ENCODE measurements around the gene CACHD1.

CACHD1 gene

DNA sequence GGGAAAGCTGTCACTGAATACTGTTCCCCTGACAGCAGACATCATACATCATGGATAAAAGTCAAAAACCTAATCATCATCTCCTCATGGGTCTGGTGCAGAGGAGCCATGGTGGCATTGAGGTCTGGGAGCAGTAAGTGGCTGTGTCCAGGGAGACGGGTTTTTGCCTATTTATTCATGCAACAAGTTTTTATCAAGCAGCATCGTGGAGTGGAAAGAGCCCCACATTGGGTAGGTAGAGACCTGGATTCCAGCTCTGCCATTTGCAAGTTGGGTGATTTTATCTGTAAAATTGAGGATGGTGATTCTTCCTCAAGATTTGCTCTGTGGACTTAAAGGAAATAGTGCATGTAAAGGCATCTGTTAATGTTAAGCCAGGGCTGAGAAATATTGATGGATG, 4.2 kb downstream of the CACHD1 start:
- FAIRE-seq = no peak

DNA sequence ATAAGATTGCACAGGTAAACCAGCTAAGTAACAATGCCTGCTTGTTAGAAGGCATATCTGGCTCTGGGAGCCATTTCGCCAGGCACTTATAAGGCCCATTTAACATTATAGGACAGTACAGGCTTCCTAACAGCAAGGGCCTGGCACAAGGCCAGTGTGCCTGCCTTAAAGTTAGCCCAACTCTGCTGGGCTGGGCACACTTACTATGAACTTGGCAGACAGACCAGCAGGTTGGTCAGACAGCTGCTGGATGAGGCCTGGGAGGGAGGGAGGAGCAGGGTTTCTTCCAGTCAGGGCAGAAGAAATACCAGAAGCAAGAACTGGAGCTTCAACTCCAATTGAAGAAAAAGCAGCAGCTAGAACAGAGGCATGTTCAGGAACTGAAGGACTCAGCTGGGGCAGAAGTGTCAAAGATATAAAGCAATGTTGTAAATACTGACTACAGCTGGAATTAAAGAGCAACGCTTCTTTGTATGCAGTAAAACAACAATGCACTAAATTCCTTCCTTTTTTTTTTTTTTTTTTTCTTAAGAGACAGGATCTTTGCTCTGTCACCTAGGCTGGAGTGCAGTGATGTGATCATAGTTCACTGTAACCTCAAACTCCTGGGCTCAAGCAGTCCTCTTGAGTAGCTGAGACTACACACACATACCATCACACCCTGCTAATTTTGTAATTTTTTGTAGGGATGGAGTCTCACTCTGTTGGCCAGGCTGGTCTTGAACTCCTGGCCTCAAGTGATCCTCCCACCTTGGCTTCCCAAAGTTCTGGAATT, 4.9 kb downstream of the CACHD1 start:
- FAIRE-seq = no peak

DNA sequence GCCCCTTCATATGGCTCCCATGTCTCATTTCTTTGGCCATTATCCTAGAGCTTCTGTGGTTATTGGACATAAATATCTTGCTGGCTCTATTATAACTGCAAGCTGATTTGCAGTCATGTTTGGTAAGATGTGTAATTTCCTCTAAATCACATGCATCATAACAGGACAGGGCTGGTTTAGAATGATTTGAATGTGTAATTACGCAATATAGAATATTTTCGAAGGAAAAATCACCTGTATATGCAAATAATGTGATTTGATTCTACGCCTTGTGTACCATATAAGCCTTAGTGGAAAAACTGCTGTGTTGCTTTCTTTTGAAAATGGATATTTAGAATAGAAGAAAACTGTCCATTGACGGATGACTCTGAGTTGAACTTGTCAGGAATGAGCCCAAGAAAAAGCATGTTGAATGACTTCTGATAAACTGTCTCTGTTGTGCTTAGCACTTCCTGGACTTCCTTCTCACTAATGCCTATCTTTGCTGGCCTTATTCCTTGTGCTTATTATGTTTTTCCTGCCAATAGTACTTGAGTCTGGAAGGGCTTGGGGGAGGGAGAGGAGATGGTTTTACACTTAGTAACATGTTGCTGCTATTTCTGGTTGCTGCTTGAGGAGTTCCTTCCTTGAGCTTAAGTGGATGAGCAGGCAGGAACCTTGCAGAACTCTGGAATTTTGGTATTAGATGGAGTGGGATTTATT, 6.5 kb downstream of the CACHD1 start:
- FAIRE-seq = no peak

DNA sequence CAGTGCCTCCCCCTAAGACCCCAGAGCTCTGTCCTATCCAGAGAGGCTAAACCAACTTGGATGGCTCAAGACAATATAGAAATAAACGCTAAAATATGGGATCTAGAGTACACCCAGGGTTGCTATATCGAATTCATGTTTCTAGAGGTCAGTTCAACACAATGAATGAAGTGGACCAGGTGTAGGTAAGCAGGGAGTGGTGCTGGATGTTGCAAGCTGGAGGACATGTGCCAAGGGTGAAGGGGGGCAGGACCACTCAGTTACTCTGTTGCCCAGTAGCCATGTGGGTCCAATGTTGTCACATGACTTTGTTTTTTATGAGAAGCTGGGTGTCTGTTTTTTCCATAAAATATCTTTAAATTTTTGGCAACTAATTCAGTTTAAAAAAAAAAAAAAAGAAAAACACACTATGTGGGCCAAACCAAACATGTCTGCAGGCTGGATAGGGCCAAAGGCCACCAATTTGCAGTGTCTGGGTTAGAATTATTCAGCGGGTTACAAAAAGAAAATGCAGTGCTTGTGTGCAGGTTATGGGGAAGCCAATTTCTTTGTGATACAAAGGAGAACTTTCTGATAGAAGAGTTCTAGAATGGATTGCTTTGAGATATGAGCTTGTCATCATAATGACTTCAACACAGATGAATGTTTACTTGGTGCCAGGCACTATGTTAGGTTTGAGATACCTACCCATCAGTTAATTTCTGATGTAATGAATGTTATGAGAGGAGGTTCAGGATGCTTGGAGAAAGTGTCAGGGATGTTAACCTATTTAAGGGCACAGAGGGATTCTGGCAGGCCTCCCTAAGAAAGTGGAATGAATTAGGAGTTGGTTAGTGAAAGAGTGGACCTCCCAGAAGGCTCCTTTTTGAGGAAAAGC, 8.9 kb downstream of the CACHD1 start:
- no peak for FAIRE-seq

DNA sequence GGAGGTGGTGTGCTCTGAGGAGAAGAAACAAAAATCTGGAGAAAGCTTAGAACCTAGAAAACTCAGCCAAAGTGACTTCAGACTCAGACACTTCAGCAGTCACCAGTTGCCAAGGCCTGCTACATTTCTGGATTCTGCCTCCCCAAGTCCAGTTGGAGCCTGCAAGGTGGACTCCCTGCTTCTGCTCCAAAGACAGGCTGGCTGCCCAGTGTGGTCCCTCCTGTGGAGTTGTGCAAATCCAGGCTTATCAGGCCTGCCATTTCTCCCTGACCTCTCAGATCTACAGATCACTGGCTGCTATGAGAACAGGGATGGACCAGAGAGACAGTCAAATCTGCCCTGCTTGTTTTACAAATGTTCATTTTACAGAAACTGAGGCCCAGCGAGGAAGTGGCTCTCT, 9.9 kb downstream of the CACHD1 start:
- FAIRE-seq = no peak

DNA sequence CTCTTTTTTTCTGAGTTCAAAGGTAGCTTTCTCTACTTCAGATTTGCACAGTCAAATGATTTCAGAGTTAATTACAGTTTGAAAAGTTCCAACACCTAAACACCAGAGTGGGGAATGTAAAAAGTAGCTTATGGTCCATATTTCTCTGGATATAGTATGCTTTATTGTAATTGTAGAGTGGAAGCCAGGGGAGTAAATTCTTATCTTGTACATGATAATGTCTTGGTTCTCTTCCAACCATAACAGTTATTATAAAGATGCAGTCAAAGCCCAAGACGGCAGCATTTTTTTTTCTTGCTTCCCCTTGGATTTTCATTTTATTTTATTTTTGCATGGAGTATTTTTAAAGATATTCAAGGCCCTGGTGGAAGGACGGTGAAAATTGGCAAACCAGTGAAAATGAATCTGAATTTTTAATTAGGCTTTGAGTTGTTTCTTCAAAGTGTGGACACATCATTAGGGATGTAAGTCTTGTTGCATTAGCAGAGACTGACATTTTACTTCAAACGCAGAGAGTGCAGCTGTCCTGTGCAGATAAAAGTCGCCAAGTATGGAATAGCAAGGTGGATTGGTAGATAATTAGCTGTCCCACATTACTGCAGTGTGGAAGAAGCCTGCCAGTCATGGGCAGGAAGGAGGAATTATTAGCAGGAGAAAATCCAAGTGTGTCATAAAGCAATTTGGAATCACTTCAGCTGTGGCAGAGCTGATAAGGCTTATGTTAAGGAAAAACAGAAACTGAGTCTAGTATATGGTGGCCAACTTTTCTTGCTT, 11.3 kb downstream of the CACHD1 start:
- no peak for FAIRE-seq

DNA sequence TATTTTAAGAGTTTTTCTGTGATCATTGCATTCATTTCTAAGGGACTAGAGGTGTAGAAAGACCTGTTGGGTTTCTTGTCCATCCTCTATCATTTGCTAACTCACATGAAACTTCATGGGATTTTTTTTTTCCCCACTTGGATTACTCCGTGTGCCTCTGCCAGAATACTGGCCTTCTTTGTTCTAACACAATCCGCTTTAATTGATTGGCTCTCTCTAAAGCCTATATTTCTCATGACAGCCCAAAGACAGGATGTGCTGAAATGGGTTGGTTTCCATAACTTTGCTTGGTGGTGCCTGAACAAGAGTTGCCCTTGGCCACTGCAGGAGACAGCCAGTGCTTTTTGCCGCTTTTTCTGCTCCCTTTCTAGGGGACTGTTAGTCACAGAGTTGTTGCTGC, 12.2 kb downstream of the CACHD1 start:
- FAIRE-seq = no peak

DNA sequence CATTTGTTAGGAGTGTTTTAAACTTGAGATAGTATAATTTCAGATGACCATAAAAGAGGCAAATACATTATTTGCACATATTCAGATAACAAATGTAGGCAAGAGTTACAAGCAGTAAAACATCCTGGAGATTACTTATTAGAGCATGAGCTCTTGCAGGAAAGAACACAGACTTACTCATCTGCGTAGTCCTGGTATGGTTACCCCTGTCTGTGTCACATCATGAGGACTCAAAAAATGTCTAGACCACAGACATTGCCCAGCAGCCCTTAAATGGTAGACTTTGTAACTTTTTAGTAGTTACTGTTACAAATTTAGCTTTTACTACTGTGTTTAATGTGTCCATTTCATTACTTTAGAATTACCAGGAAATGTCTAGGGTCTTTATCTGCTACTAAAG, 12.8 kb downstream of the CACHD1 start:
- FAIRE-seq = no peak

DNA sequence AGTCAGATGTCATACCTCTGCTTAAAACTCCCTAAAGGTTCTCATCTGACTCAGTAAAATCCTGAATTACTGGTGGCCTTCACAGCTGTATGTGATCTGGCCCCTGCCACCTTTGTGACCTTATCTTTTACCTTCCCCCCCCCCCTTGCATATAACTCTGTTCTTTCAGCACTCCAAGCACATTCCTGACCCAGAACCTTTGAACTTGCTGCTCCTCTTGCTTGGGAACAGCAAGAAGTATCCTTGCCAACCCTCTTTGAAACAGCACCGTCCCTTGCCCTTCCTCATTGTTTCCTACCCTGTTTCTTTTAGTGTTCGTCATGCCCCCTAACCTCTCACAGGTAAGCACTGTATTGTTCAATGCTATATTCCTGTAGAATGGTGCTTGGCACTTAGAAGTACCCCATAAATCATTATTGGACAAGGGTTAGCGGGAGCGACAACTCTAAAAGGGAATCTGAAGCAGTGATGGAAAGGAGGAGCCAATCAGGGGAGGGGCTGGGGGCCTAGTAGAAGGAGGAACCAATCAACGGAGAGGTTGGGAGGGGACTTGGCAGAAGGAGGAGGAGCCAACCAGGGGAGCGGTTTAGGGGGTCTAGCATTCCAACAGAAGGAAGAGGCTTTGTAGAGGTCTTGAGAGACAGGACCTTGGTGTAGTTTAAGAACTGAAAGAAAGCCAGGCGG, 13.9 kb downstream of the CACHD1 start:
- FAIRE-seq = no peak

DNA sequence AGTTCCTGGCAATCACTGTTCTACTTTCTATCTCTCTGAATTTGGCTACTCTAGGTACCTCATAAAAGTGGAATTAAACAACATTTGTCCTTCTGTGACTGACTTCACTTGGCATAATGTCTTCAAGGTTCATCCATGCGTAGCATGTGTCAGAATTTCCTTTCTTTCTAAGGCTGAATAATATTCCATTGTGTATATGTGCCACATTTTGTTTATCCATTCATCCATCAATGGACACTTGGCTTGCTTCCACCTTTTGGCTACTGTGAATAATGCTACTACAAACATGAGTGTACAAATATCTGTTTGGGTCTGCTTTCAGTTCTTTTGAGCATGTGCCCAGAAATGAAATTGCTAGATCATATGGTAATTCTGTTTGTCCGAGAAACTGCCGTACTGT, 14.7 kb downstream of the CACHD1 start:
- FAIRE-seq = no peak

DNA sequence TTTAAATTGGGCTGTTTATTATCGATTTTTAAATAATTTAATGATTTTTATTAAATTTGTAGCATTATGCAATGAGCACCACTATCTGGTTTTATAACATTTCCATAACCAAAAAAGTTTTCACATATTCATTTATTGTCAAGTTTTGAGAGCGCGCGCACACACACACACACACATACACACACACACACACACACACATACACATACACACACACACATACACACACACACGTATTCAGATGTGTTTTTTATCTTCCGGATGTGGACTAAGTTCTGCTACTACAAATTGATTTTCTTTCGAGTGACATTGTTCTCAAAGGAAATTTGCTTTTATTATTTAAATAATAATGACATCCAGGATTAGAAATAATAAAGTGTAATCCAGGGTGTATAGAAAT, 16.3 kb downstream of the CACHD1 start:
- FAIRE-seq = no peak

DNA sequence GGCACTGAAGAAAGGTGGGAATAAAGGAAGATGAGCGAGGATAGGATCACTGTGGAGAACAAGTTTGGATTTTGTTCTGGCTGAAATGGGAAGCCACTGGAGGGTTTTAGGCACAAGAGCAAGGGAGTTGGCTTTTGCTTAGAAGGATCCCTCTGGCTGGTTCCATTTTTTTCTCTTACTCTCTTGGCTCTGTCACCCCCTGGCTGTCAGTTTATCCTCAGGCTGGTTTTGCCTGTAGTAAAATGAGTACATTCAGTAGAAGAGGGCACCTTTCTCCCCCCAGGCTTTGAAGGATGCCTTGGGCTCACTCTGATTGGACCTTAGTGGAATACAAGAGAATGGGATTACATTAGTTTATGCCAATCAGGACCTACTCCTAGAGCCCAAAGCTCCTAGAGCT, 17.1 kb downstream of the CACHD1 start:
- no peak for FAIRE-seq

DNA sequence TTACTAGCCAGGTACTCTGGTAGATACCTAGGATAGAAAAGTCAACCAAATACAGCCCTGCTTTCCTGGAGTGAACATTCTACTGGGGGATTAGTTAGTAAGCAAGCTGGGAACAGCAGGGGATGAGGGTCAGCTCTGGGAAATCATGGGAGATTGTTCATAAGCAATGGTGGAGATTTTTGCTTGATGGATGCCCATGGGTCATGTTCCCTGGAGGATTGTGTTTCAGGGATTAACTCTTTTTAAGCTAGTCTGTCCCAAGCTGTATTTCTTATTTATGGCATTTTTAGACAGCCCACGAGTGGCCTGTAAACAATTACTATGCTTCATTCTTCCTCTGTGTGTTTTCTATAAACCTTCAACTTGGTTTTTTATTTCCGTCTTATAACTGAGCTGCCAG, 18.9 kb downstream of the CACHD1 start:
- no peak for FAIRE-seq

DNA sequence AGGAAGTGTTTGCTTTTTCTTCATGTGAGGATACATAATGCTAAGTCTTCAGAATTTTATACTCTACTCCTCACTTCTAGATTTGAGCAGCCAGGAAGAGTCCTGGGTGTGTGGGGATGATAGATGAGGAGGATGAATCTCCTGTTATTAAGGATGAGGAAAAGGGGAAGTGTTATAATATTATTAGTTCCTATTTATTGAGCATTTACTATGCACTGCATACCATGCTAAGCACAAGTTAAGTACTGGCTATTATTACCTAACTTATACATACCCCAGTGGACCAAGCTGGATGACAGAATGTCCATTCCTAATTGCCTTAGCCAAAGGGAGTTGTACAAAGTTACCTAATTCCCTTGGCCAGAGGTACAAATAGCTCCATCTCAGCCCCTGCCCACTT, 19.8 kb downstream of the CACHD1 start:
- FAIRE-seq = no peak

DNA sequence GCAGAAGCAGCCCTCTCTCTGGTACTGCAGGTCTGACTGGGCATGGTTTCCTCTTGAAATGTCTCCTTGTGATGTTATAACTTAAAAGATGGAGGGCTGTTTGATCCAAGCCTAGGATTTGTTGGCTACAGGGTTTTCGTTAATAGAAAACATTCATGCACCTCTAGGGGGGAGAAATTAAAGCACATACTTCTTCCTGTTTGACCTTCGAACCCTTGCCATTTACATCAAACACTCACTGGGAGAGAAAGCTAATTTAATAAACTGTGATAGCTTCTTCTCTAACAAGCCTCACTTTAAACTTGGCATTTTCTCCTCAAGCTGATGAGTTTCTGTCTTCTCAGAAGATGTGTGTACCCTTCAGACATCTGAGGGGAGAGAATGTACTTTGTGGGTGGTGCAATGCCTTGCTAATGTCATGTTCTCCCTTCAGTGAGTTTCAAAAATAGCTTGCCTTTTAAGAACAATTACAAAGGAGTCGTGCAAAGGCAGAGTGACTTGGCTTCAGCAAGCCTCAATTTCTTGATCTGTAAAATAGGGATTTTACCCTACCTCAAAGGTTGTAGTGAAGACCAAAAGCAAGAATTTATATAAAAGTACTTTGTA, 20.4 kb downstream of the CACHD1 start:
- no peak for FAIRE-seq

DNA sequence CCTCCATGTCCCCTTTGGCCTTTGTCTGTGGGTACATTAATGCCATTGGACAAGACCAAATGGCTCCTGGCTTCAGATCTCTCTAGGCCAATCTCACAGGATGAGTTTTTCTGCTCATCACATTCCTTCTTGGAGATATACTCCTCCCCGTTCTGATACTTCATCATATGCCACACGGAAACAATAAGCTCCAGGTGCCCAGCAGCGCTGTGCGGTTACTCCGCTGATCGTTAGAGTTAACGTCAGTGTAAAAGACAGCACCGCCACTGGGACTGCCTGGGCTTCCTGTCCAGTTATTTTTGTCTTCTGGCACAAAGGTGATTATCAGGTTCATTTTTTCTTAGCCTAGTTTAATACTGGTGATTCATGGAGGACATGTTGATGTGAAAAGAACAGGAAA, 22.5 kb downstream of the CACHD1 start:
- FAIRE-seq = no peak

DNA sequence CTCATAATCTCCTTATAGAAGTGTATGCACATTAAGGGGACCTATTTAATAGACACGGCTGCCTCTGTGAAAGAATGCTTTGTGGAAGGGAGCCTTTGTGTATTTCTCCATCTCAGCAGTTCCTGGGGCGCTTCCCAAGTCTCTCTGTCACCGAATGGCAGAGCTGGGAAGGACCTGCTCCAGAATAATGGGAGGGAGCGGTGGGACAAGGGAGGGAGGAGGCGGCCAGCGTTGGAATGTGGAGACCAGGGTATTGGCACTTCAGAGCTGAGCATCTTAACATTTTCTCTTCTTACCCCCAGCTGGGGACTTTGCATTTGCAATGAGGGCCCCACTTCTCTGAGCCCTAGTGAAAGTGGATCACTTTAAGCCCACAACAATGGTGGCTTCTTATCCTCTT, 23.9 kb downstream of the CACHD1 start:
- no peak for FAIRE-seq

DNA sequence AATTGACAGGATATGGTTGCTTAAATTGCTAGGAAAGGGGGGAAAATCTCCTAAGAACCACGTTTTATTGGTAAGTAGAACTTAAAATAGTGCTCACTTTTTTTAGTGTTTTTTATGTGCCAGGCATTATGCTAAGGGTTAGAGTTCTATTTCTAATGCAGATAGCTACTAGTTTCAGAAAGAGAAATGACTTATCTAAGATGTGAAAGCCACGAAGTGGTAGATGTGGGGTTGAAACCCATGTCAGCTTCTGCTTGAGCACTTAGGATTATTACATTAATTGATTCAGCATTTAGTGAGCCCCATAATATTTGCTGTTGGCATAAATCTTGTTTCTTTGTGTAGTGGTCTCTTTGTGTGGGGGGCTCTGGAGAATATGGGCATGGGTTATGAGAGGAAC, 24.7 kb downstream of the CACHD1 start:
- no peak for FAIRE-seq

DNA sequence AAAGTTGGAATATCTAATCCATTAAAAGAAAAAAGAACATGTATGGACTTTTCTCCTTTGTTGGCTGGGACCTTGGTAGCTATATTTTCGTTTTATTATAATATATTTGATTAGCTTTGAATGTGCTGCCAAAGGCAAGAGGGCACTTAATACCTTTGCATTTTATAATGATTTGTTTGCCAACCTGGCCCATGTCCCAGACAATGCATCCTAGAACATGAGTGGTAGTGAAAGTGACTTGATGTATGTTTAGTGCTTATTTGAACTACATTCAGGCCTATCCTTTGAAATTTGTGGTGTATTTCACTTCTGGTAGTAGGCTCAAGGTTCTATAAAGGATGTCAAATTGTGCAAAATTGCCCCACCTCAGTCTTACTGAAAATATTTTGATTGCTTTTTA, 25.9 kb downstream of the CACHD1 start:
- no peak for FAIRE-seq

DNA sequence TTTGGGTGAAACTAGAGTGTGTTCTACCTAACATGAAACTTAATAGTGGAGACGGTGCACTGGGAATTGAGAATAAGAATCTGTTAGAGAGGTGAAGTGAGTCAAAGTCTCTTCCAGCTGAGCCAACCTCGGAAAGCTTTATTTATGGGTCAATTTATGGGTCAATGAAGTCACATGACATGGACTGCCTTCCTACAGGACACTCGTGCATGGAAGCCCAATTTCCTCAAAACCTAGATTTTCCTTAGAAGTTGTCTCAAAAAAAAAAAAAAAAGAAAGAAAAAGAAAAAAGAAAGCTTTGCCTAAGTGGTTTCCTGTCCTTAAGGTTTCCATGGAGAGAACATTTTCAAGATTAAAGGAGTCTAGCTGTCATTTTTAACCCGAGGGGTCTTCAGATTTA, 26.7 kb downstream of the CACHD1 start:
- FAIRE-seq = no peak

DNA sequence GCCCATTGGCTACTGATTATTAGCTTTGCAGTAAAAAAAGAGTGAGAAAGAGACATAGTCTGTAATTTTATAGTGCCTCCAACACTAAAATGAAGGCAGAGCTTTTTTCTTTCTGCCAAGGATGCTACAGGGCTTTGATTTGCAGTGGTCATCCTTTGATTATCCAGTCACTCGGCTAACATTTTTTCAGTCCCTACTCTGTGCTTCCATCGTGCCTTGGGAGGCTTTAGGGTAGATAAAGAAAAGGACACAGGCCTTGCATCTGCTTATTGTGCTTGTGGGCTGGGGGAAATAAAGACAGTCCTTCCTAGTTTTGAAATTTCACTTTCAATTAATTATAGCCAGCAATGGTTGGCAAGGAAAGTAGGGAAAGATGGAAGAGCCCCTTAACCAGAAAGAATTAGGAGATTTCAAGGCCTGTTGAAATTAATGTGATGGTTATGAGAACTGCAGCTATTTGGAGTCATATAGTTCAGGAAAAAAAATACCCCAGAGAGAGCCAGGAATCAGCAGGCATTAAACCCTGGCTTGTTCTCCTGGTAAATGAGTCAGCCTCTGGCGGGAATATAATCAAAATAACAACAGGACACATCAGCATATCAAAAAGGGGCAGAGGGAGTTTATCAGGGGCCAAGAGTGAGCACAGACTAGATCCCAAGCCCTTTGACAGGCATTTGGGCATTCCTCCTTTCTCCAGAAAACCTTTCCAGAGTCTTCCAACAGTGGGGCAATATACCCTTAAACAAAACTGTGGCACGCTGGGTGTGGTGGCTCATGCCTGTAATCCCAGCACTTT, 27.4 kb downstream of the CACHD1 start:
- no peak for FAIRE-seq
